Posterior vena cava (tissue), 2 donors: ENCODE results near the gene LRRC32. TPM values are rescaled to one million over a fixed set of nuclear protein-coding genes. Genes with fewer than 3 reads are reported as not detected.
"Not testable (repeated sequence)": the region's sequence is repeated elsewhere in the genome, so short reads cannot be mapped to it uniquely, and the experiment has no call there.

ENCODE experiments used
- DNase-seq: peaks from one replicate; pipeline ENCODE4 v3.0.0-alpha.2; 2020; ENCODE audit warnings: low spot score
- intact Hi-C, 2 donors: fragments of 100-400 bp; cut with DNase I; formaldehyde crosslinking; loops; one replicate each; pipeline versions ENCODE4 v1.14.1 to v1.14.2; 2022 to 2023
- total RNA-seq, 2 donors: library from RNA; stranded (reverse); fragmentation: NEBNext Ultra II Directional; extraction: Animal tissue kit (Norgen Biotek cat#: 25700); gene quantifications; one replicate each; pipeline ENCODE4 v1.2.1, GENCODE V29; 2021
- donor health status: DM: yes; HTN: yes; CAD: no.
- donor health status: DM: yes; HTN: yes; CAD: no.

Gene LRRC32
- total RNA-seq, 2 donors from 2014 or later, result 108 to 142 TPM

- intact Hi-C loops, result no loop called here
Observed at GRCh38 chr11:76610371-76610770, 60.2 kb downstream of the LRRC32 start.

GRCh38 chr11:76609736-76610370, 60.7 kb downstream of the LRRC32 start:
- no peak for DNase-seq
- intact Hi-C loops, result no loop called here

More at GRCh38 chr11:76610371-76610770, 60.2 kb downstream of the LRRC32 start:
- DNase-seq, result no peak

GRCh38 chr11:76608879-76609460, 61.6 kb downstream of the LRRC32 start:
- peak; percentile 62 for DNase-seq
- intact Hi-C loops, result not testable (repeated sequence)

GRCh38 chr11:76608228-76608627, 62.3 kb downstream of the LRRC32 start:
- intact Hi-C loops, DNase-seq: not testable (repeated sequence)

Other genes starting within 250 kb of the LRRC32 start
- 10 to 100 TPM; 18.1 to 18.6 TPM for gene EMSY, start 225.7 kb downstream of the LRRC32 start, total RNA-seq
- gene TSKU, start 112.6 kb upstream of the LRRC32 start, total RNA-seq, result 10 to 100 TPM; 64.0 to 77.6 TPM
- gene ACER3, start 190.2 kb upstream of the LRRC32 start, total RNA-seq, result 10 to 100 TPM; 22.0 to 27.0 TPM